SIG-M5 (cell line): ENCODE data around the gene MAGED2.
A peak's percentile ranks its signal among the peaks of the same experiment; 100 is the strongest.
"Not testable (repeated sequence)": the region's sequence is repeated elsewhere in the genome, so short reads cannot be mapped to it uniquely, and the experiment has no call there.

Experiments
- DNase-seq: peaks from one replicate; lab custom pipeline; 2025; lab: John Stamatoyannopoulos, UW

MAGED2 gene, protein sequence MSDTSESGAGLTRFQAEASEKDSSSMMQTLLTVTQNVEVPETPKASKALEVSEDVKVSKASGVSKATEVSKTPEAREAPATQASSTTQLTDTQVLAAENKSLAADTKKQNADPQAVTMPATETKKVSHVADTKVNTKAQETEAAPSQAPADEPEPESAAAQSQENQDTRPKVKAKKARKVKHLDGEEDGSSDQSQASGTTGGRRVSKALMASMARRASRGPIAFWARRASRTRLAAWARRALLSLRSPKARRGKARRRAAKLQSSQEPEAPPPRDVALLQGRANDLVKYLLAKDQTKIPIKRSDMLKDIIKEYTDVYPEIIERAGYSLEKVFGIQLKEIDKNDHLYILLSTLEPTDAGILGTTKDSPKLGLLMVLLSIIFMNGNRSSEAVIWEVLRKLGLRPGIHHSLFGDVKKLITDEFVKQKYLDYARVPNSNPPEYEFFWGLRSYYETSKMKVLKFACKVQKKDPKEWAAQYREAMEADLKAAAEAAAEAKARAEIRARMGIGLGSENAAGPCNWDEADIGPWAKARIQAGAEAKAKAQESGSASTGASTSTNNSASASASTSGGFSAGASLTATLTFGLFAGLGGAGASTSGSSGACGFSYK

DNA sequence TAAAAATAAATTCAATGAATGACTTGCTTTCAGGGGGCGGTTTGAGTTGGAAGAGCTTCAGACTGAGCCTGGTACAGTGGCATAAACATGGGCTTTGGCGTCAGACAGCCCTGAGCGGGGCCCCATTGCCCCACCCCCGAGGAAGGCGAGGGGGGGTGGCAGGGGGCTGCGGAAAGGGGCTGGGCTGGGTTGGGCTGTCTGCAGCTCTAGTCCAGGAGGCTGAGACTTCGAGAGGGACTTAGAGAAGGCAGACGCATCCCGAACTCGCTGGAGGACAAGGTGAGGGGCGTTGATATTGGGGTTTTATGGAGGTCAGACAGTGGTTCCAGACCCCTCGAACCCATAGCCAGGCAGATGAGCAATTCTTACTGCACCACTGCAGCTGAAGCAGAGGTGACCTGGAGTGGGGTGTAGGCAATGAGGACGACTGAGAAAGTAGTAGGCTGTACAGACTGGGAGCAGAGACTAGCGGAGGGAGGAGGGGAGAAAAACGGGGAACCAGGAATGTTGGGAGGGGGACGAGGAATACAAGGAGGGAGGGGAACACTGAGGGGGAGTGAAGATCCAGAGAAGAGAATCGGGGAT is at the start of gene MAGED2:
Gene MAGED2, plus strand, starts transcription at position 222 of the 585 bp plus-strand sequence. CDS start 1,587 bp downstream, outside the sequence.
- no peak for DNase-seq

DNA sequence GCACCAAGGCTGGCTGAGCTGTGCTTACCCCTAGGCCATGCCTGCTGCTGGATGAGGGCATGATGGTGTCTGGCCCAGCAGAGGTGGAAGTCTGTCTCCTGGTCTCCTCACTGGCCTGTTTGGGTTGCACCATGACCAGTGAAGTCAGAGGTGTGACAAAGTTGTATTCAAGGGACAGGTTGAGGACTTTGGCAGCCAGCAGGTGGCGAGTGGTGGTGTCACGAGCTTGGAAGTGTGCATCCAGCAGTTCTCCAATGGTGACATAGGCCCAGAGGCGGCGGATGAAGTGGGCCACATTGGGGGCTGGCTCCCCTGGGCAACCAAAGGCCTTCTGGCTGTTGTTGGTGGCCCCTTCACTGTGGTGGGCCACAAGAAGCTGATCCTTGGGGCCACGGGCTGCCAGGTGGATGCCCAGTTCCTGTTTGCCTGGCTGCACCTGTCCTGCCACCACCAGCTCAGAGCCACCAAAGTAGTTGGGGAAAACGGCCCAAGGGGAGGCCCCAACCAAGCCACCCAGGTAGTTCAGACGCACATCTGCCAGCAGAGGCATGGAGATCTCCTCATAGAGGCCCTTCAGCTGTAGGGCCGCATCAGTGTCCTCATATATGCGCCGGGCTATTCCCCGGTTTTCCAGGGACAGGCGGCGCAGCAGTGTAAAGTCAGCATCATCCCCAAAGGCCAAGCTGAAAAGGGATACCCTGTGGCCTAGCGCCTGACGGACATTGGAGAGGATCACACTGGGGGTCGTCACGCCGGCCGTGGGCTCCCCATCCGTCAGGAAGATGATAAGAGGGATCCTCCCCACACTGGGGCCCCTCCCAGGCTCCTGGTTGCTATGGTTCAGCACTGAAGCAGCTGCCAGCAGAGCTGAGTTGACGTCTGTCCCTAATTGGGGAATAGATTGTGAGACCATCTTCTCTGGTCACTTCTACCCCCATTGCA is 49.2 kb upstream of the MAGED2 start:
- no peak for DNase-seq

DNA sequence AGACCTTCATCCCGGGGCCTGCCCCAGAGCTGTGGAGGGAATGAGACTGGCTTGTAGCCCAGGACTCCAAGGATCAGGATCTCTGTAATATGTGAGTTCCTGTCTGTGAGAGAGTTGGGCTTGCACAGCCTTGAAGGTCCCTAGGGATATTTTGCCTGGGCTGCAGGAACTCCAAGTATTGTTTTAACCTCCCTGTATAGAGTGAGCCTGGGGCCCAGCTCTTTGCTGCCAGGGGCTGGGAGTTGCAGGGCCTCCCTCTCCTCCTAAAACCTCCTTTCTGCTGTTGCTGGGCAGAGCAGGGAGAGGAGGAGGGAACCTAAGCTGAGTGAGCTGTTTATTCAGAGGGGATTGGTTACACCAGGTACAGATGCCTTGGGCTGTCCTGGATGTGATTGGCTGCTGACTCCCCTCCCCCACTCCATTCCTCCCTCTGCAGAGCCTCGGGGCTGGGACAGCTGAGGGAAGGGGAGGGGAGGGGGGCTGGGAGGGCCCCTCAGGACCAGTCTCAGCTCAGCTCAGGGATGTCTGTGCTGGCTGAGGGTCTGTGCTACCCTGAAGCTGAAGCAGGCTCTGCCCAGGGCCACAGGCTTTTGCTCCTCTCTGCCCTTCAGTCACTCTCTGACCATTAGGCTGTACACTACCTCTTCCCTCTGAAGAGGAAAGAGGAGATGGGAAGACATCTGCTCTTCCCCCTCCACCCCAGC is 33.0 kb upstream of the MAGED2 start:
- not testable (repeated sequence) for DNase-seq

DNA sequence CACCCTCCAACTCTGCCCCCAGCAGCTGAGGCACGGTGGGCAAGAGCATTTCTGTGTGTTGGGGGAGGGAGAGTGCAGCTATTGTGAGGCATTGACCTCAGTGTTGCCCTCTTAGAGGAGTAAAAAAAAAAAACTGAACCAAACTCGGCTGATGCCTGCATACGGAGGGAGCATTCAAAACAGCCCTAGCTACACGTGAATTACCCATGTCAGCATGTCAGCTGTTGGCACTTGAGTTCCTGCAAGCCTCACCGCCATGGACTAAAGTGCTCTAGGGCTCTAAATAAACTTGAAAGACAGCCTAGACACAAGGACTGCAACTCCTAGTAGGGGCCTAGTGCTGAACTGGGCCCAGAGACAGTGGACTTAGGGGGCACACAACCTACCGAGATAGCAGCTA is 31.5 kb upstream of the MAGED2 start:
- DNase-seq: no peak

DNA sequence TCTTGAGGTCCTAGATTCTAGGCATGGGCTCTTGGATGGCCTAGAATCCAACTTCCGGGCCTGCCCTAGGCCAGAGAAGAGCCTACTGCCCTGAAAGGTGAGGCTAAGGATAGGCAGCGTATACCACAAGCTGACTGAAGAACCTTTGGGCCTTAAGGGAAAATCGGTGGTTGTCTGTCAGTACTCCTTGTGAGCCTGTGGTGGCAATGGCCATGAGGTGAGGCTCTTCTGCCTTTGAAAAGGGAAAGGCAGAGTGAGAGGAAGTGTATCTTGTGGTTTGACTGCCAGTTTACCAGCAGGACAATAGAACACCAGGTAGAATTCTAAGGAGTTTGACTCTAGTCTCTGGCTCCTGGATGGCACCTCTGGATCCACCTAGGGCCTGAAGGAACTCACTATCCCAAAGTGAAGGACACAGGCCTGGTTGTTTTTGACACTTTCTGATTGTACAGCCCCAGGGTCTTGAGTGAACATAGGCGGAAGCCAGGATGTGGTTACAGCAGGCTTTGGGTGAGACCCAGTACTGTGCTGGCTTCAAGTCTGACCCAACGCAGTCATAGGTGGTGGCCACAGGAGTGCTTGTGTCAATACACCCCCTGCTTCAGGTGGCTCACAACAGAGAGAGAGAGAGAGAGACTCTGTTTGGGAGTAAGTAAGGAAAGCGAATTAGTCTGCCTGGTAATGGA is 30.4 kb upstream of the MAGED2 start:
- DNase-seq: no peak

DNA sequence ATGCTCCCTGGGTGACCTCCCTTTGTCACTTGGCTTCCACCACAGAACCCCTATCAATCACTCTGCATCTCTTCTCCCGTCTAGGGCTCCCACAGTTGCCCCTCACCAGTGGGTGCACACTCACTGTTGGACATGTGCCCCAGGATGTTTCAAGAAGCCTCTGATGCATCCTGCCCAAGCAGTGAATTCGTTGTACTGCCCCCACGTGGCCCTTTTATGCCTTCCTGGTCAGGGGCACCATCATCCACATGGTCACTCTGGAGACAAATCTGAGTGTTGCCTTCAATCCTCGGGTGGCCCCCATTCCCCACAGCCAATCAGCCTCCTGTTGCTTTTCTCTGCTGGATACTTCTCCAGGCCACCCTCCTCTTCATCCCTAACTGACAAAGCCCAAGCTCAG is 21.6 kb upstream of the MAGED2 start:
- DNase-seq: no peak

DNA sequence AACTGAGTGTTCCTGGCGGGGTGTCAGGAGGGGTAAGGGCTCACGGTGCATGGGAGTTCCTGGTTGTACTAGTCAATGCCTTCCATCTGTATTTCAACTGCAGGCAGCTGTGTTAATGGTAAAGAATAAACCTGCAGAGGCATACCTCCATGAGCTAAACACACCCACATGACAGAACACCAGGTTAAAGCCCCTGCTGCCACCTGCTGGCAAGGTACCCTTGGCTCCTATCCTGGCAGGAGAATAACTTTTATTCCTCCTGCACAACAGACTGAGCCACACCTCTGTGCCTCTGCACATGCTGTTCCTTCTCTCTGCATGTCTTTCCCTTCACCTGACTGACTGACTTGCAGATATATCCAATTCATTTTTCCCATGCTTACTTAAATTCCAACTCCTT is 20.6 kb upstream of the MAGED2 start:
- DNase-seq: no peak

DNA sequence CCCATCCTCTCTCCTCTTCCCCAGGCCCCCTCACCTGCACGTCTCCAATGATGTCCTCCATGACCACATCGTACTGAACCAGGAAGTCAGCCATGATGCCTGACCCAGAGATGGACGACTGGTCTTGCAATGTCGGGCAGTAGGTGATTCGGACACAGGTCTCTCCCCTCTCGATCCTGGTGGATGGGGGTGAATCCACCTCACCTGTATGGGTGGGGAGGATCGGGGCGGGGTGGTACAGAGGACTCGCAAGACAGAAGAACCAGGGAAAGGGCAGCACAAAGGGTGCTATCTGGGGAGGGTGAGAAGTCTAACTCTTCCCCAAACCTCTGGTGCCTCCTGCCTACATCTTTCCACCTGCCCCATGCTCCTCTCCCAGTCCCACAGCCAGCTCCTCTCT is 19.1 kb upstream of the MAGED2 start:
- no peak for DNase-seq

DNA sequence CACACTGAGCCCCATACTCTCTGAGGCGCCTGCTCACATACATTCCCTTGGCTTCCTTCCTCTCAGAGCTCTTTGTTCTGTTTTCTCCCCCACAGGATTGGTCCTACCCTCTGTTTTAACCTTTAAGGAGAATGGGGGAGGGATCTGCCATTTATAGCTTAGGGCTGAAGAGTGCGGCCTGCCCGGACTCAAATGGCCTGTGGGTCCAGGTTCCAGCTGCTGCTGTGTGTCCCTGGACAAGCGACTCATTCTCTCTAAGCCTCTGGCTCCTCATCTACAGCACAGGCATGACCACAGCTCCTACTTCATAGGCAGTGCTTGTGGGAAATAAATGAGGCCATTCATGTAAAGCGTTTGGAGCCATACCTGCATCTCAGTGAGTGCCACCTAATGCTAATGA is 18.1 kb upstream of the MAGED2 start:
- not testable (repeated sequence) for DNase-seq

DNA sequence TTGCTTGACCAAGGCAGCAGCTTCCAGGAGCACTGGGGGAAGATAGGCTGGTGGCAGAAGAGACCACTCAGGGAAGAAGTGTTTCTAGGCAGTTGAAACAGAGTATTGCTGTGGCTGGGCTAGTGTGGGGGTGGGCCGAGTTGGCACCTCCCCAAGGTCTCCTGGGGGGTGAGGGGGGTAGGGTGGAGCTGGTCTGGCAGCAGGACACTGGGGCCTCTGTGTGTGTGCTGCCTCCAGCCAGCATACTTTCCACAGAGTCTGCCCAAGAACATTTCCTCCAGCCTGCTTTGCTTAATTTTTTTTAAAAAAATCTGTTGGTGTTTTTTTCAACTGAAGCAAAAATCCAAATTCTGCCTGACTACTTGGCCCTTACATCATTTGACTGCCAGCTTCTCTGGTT is 13.5 kb upstream of the MAGED2 start:
- DNase-seq: no peak

DNA sequence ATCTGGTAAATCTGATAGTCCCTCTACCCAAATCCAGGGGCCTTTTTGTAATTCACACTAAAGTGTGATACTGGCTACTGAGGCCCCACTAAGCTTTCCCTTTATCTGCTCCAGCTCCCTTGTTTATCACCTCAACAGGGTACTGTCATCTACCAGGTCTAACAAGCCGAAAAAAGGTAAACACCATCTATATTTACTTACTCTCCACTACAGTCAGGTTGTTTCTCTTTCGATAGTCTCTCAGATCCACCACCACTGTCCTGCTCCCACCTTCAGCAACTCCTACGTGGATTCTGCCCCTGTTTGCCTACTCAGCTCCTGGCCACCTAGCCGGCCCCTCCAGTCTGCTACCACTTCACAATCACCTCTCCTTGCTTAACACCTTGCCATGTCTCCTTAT is 12.8 kb upstream of the MAGED2 start:
- DNase-seq: no peak

DNA sequence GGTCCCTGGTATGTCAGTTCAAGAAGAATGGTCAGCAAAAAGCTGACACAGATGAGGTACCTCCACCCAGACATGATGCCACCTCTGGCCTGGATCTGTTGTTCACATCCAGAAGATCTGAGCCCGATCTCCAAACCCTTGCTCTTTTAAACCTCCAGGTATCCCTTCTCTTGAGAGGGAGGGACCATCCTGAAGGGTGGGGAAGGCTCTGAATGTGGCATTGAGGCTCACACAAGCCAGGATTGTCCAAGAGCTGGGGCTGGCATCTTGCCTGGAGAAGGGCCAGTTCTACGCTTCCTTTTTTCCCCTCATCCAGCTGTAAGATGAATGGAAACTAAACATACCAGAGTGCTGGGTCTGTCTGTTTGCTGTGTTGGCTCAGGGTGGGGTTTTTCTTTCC is 9.4 kb upstream of the MAGED2 start, which contains the start of gene ITIH6:
Gene ITIH6, minus strand, starts transcription at position 119 of the 400 bp plus-strand sequence. Its CDS starts 45 bp downstream, at position 74.
- DNase-seq: no peak

DNA sequence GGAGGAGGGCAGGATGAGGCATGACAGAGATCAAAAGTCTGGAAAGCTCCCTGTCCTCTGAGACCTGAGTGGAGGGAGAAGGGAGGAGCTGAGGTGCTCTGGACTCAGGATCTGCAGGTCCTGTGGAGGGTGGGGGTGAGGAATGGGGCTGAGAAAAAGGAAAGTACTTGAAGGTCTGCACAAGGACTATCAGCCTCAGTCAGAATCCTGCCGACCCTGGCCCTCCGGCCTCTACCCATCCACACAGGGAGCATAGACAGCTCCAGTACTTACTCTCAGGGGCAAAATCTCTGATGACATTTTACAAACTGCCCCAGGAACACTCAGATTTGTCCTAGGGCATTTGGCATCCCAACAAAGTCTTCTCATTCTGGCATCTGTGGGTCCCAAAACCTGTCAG is 8.5 kb upstream of the MAGED2 start:
- no peak for DNase-seq

DNA sequence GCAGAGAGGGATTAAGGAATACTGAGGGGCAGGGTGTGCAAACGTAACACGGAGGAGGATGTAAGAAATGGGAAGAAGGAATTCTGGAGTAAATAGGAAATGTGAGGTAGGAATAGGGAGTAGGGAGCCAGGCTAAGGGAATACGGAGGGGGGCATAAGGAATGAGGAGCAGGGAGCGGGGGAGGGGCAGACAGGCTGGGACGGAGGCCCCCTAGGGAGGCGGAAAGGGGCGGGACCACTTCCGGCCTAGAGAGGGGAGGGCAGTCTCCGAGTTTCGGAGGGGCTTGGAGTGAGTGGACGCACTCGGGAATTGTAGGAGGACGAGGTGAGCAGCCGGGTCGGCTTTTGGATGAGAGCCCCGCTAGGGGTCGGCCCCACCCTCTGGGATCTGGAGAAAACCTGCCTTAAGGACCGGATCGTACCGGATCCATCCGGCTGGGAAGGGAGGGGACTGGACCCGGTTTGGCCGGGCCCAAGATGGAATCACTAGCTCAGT is 612 bp downstream of the MAGED2 start:
- no peak for DNase-seq

DNA sequence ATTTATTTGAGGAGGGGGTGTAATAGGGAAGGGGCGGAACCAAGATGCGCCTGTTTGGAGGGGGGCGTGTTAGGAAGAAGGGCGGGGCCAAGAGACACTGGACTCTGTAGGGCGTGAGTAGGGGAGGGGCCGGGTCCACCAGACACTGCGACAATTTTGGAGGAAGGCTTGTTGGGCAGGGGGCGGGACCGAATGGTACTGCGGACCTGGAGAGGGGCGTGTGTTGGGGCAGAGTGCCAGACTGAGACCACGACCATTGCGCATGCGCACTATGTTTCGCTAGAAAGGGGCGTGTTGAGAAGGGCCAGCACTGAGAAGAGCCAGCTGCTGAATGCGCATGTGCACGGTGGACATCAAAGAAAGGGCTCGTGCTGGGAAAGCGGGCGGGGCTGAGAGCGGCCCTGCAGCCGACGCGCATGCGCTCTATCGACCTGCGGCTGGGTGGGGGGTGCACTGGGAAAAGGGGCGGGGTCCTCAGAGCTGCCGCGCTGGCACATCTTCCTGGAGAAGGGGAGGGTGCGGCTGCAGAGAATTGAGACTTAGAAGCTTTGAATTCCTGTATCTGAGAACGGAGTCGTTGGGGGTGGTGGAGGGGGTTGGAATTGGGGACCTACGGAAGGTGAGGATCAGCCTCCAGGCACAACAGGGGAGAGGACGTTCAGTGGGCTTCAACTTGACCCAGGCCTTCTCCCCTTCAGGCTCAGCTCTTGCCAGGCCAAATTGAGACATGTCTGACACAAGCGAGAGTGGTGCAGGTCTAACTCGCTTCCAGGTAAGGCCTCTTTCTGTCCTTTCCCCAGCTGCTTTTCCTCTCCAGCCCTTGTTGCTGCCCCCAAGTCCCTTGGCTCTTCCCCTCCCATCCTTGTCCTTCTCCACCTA is 1.3 kb downstream of the MAGED2 start:
- DNase-seq: peak; percentile 60

DNA sequence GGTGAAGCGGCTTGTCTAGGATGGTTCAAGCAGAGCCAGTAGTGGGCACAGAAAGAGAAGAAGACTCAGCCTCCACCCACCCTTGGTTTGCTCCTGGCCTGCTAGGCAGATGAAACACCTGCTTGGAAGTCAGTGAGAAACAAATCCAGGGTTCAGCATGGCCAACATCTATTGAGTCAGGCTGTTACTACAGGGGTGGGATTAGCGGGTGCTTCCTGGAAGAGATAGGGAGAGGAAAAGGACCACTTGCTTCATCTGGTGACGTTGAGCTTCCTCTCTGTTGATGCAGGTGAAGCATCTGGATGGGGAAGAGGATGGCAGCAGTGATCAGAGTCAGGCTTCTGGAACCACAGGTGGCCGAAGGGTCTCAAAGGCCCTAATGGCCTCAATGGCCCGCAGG is 3.0 kb downstream of the MAGED2 start:
- no peak for DNase-seq

DNA sequence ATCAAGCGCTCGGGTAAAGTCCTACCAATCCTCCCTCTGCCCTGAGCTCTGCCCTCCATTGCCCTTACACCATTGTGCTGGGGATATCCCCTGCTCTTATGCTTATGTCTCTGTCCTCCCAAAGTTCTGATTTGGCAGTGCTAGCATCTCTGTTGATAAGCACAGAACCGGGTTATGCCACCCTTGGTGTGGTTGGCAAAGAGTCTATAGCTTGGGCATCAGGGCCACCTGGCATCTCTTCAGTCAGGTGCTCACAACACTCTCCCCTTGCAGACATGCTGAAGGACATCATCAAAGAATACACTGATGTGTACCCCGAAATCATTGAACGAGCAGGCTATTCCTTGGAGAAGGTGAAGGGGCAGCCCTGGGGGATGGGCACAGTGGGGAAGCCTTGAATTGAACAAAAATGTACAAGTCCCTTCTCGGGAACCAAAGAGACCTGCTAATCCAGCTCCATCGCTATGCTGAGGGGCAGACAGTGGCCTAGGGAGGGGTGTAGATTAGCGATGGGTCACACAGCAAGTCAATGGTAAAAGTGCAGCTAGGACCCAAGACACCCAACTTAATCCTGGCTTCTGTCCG is 3.8 kb downstream of the MAGED2 start:
- no peak for DNase-seq

DNA sequence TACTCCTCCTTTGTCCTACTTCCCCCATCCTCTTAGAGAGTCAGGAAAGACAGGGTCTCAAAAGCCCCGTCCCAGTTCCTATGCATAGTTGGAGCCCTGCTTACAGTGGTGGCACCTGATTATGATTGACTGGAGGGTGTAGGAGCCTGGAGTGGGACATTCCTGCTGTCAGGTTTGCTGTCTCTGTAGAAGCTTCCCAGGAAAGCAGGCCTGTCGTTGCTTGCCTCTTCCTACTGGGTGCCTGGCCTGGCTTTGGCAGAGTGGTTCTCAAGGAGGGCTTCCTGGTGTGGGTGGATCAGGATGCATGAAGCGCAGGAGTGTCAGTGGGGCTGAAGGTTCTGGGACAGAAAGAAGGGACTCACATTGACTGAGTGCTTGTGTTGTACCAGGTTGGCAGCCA is 4.8 kb downstream of the MAGED2 start:
- DNase-seq: no peak

DNA sequence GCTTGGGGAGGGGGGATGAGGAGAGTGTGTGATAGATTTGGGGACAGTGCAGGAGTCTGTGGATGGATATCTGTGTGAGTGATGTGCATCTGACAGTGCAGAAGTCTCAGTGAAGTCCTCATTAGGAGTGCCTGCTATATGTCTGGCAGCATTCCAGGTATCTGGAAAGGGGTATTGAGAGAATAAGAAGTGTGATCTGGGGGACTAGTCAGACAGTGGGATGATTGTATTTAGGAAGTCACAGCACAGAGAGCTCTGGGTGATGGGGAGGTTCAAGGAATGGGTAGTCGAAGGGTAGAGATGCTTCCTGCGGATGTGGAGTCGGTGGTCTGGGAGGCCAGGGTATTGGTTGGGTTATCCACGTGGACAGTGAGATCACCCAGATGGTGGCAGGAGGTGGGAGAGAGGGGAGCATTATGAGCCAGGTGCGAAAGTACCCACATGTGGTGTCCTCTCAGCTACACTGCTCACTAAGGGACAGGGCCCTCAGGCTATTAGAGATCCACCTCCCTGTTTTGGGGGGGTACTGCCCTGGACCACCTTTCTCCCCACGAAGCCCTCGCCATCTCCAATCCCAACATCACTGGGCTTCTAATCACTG is 9.8 kb downstream of the MAGED2 start:
- DNase-seq: no peak
